Upper lobe of right lung (tissue), 1 donor: ENCODE data around the gene CIRBP. TPM values are rescaled to one million over a fixed set of nuclear protein-coding genes. Genes with fewer than 3 reads are reported as not detected.

Source experiments
- ATAC-seq: fragments of 200-7000 bp; cut with Tn5 transposase; one replicate; pipeline ENCODE4 v1.9.1; 2020; ENCODE audit warnings: mild to moderate bottlenecking, moderate library complexity
- DNase-seq: peaks from one replicate; pipeline ENCODE4 v3.0.0-alpha.2; 2020
- H3K27ac ChIP-seq: fragments of 200-600 bp; one replicate; pipeline ENCODE4 v1.8.0; 2022
- H3K27me3 ChIP-seq: fragments of 200-600 bp; one replicate; pipeline ENCODE4 v1.8.0; 2022; ENCODE audit warnings: mild to moderate bottlenecking
- H3K36me3 ChIP-seq: fragments of 200-600 bp; one replicate; pipeline ENCODE4 v1.8.0; 2022
- H3K4me1 ChIP-seq: fragments of 200-600 bp; one replicate; pipeline ENCODE4 v1.8.0; 2022
- H3K4me3 ChIP-seq: fragments of 200-600 bp; one replicate; pipeline ENCODE4 v1.8.0; 2022; ENCODE audit warnings: mild to moderate bottlenecking
- H3K9me3 ChIP-seq: fragments of 200-600 bp; one replicate; pipeline ENCODE4 v1.8.0; 2022
- intact Hi-C: fragments of 100-400 bp; cut with DNase I; formaldehyde crosslinking; loops from one replicate; pipeline ENCODE4 v1.11.0; 2022
- total RNA-seq: library from RNA; stranded (reverse); fragmentation: NEBNext Ultra II Directional; extraction: Animal tissue kit (Norgen Biotek cat#: 25700); gene quantifications from one replicate; pipeline ENCODE4 v1.2.1, GENCODE V29; 2021
- TF ChIP-seq, protein P1 (sequence below): fragments of 200-600 bp; IDR thresholded peaks from one replicate; pipeline ENCODE4 v1.8.0; 2022; ENCODE audit warnings: antibody characterized with exemption
- donor health status: DM: no; HTN: yes; CAD: no; lungs with severe emphysema.

CIRBP gene
- total RNA-seq, 1 donor from 2014 or later: 322 TPM

DNA sequence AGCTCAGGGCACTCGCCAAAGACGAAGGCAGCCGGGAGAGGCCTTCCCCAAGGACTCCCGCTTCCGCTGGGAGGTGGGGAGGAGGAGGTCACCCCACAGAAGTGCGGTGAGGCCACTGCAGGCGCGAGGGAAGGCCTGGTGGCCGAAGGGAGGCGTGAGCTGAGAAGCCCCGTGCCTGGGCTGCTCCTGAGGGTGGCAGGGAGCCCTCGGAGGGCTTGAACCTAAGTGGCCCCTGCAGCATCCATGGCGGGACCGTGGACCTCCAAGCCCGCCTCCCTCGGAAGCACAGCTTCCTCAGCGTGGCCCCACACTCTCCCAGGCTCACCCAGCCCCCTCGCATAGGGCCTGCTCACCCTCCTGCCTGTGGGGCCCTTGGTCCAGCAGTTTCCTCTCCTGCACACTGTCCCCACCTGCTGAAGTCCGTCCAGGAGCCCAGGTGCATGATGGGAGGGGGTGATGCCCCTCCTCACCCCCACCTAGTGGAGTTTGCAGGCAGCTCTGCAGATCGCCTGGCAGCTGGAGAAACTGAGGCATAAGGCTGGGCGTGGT is 42.5 kb downstream of the CIRBP start:
- peaks cover 60% of the 10 kb centered on the region for H3K27me3 ChIP-seq
- no peak for ATAC-seq

DNA sequence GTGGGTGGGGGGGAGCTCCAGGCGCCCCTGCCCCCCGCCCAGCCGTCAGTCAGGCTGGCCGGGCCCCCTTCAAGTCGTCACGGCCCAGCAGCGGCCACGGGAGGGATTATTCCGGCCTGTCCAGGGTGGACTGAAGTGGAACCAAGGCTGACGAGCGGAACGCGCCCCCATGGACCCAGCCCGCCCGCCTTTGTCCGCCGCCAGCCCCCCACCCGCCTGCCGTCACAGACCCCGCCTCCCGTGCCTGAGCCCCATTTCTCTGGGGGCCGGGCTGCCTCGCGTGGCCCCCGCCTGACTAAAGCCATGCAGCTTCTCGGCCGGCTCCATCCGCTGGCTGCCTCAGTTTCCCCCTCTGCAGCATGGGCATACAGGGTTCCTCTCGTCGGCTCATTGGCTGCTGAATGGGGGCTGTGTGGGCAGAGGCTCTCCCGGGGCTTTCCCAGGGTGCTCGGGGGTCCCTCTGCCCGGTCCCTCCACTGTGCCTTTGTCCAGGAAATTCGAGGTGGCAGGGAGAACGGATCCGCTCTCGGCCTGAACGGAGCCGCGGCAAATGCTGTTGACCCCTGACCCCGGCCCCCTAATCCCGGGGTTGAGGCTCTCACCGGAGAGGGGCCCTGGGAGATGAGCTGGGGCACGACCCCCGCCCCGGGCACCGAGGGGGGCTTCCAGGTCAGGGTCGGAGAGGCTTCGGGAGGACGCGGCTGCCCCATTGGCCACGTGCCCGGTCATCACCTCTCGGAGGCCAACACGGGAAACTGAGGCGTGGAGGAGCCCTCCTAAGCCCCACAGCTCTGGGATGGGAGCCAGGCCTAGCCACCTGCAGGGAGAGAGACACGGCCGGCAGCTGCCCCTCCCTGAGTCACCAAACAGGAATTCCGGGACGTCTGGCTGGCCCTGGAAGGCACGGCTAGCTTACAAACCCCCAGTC is 43.9 kb downstream of the CIRBP start:
- DNase-seq (no peak), ATAC-seq (no peak)
- TF ChIP-seq, protein P1, sequence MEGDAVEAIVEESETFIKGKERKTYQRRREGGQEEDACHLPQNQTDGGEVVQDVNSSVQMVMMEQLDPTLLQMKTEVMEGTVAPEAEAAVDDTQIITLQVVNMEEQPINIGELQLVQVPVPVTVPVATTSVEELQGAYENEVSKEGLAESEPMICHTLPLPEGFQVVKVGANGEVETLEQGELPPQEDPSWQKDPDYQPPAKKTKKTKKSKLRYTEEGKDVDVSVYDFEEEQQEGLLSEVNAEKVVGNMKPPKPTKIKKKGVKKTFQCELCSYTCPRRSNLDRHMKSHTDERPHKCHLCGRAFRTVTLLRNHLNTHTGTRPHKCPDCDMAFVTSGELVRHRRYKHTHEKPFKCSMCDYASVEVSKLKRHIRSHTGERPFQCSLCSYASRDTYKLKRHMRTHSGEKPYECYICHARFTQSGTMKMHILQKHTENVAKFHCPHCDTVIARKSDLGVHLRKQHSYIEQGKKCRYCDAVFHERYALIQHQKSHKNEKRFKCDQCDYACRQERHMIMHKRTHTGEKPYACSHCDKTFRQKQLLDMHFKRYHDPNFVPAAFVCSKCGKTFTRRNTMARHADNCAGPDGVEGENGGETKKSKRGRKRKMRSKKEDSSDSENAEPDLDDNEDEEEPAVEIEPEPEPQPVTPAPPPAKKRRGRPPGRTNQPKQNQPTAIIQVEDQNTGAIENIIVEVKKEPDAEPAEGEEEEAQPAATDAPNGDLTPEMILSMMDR: no peak
- no peaks in the 10 kb centered on the region for H3K9me3 ChIP-seq
- H3K27me3 ChIP-seq: peaks cover 74% of the 10 kb centered on the region
- no peaks in the 10 kb centered on the region for H3K36me3 ChIP-seq
- intact Hi-C loops: no loop called here
- no peak overlapping the region for H3K4me3 ChIP-seq
- no peak overlapping the region for H3K27ac ChIP-seq
- H3K4me1 ChIP-seq: no peaks in the 10 kb centered on the region

More for the DNA sequence above, 42.5 kb downstream of the CIRBP start:
- no peaks in the 10 kb centered on the region for H3K9me3 ChIP-seq
- no peak for DNase-seq
- H3K4me1 ChIP-seq: no peaks in the 10 kb centered on the region
- TF ChIP-seq, protein P1: no peak
- intact Hi-C loops: no loop called here
- no peaks in the 10 kb centered on the region for H3K36me3 ChIP-seq
- no peak overlapping the region for H3K4me3 ChIP-seq
- H3K27ac ChIP-seq: no peak overlapping the region

DNA sequence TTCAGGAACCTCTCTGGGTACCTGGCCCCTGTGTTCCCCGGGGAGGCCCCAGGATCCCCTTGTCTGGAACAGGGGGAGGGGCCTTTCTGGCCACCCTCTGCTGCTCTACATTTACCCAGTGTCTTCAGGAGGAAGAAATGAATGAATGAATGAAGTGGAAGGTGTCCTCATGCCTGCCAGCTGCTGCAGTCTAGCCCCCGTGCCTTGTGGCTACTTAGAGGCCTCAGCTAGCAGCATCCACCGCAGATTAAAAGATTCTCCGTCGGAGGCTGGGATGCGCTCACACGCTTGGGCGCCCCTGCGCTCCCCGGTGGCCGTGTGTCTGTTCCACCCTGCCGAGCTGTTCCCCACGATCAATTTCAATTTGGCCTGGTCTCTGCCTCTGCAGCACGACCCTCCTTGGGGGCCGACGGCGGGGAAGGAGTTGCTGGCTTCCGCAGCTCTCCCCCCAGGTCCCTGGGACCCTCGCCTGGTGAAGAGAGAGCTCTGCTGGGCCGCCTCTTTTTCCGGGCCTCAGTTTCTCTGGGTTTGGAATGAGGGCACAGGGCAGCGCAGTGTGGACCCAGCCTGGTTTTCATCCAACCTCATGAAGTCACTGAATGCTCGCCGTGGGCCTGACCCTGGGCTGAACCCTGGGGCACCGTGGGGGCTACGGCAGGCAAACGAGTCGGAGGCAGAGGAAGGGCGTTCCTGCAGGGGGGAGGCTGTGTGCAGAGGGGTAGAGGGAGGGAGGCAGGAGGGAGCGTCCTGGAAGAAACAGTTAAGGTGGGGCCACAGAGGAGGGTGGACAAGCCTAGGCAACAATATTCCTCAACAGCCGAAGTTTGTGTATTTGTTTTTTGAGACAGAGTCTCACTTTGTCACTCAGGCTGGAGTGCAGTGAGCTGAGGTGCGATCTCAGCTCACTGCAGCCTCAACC is 44.8 kb downstream of the CIRBP start:
- ATAC-seq (no peak), DNase-seq (no peak)
- TF ChIP-seq, protein P1: no peak
- no peak overlapping the region for H3K4me3 ChIP-seq
- no peaks in the 10 kb centered on the region for H3K36me3 ChIP-seq
- H3K4me1 ChIP-seq: no peaks in the 10 kb centered on the region
- intact Hi-C loops: no loop called here
- no peak overlapping the region for H3K27ac ChIP-seq
- peaks cover 81% of the 10 kb centered on the region for H3K27me3 ChIP-seq
- no peaks in the 10 kb centered on the region for H3K9me3 ChIP-seq

GRCh38 chr19:1315470-1316166 is 46.5 kb downstream of the CIRBP start:
- peaks cover 75% of the 10 kb centered on the region for H3K27me3 ChIP-seq
- H3K4me3 ChIP-seq: peak overlapping the region; percentile 14
- H3K4me1 ChIP-seq: no peaks in the 10 kb centered on the region
- ATAC-seq: peak; percentile 83
- intact Hi-C loops: no loop called here
- H3K27ac ChIP-seq: no peak overlapping the region
- no peaks in the 10 kb centered on the region for H3K36me3 ChIP-seq
- no peaks in the 10 kb centered on the region for H3K9me3 ChIP-seq
- peak; percentile 81 for DNase-seq
- TF ChIP-seq, protein P1: peak; percentile 58

GRCh38 chr19:1316466-1316865 is 47.3 kb downstream of the CIRBP start:
- H3K9me3 ChIP-seq: no peaks in the 10 kb centered on the region
- H3K27me3 ChIP-seq: peaks cover 73% of the 10 kb centered on the region
- ATAC-seq (no peak), DNase-seq (no peak)
- intact Hi-C loops: no loop called here
- H3K36me3 ChIP-seq: no peaks in the 10 kb centered on the region
- H3K27ac ChIP-seq: no peak overlapping the region
- H3K4me3 ChIP-seq: no peak overlapping the region
- TF ChIP-seq, protein P1: no peak
- H3K4me1 ChIP-seq: no peaks in the 10 kb centered on the region
